ENCODE results near the gene MAPK14. TPM values are rescaled to one million over a fixed set of nuclear protein-coding genes. Genes with fewer than 3 reads are reported as not detected.

Gene MAPK14
- total and polyA plus RNA-seq, 2 donors (not counting 1 experiment from before 2014, with no cell fraction given) = 55.9 to 57.8 TPM

DNA sequence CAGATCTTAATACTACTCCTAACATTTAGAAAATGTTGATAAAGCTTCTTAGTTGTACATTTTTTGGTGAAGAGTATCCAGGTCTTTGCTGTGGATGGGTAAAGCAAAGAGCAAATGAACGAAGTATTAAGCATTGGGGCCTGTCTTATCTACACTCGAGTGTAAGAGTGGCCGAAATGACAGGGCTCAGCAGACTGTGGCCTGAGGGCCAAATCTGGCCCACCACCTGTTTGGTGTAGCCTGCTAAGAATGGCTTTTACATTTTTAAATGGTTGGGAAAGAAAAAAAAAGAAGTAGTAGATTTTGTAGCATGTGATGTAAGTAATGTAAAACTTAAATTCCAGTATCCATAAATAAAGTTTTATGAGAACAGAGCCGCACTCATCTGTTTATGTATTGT, 83.3 kb downstream of the MAPK14 start:
- Histone ChIP-seq H3K4me3 (replicated peaks in 1 of 4; ENCODE audit: control extremely low read depth in 1 of 4, insufficient read depth in 1 of 4, low read depth in 3 of 4, low read length in 4 of 4) (no peak overlapping the region), H3K9ac (ENCODE audit: insufficient read depth, low read length) (no peak overlapping the region), H2AFZ (ENCODE audit: low read length) (no peak overlapping the region), H3K9me3 (ENCODE audit: control insufficient read depth, insufficient read depth, low read depth, low read length) (no peaks in the 10 kb centered on the region), H3K27ac (ENCODE audit: insufficient read depth, low read length) (no peak overlapping the region), H3K4me1 (ENCODE audit: control insufficient read depth, extremely low read depth, insufficient read depth, low read length) (no peaks in the 10 kb centered on the region), H3K4me2 (ENCODE audit: extremely low read depth, insufficient read depth, low read length) (no peak overlapping the region), H3K36me3 (ENCODE audit: control insufficient read depth, insufficient read depth, low read length) (peaks cover 14% of the 10 kb centered on the region), H4K20me1 (ENCODE audit: control insufficient read depth, extremely low read depth, insufficient read depth, low read length) (no peaks in the 10 kb centered on the region), H3K79me2 (ENCODE audit: control insufficient read depth, insufficient read depth, low read length) (no peaks in the 10 kb centered on the region), H3K27me3 (ENCODE audit: control insufficient read depth, insufficient read depth, low read length) (no peaks in the 10 kb centered on the region)
- DNase-seq (ENCODE audit: low read depth in 2 of 2) = no peak
- no peak for TF ChIP-seq CTCF (conservative IDR thresholded peaks at IDR 0.05 in 1 of 2, IDR thresholded peaks at IDR 0.05 in 1 of 2; ENCODE audit: low read depth in 1 of 2, low read length in 2 of 2)

DNA sequence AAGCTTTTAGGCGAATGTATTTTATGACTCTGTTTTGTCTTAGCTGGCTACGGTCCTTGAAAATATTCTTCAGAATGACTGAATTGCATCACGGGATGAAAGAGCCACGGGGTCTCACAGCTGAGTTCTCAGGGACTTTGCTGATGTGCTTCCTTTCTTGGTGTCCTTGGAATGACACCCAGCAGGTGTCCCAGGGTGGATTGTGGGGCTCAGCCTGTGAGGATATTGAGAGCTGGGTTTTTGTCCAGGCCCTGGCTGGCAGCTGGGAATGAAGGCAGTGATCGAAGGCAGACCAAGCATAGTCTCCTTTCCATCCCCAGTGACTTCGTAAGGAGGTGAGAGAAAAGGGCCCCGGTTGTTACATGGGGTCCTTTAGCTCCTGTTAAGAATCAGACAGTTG, 83.9 kb downstream of the MAPK14 start:
- H3K27me3 ChIP-seq (ENCODE audit: control insufficient read depth, insufficient read depth, low read length) = no peaks in the 10 kb centered on the region
- TF ChIP-seq EZH2 (IDR thresholded peaks at IDR 0.05; ENCODE audit: low read length, missing control alignments) (no peak), CTCF (conservative IDR thresholded peaks at IDR 0.05 in 1 of 2, IDR thresholded peaks at IDR 0.05 in 1 of 2; ENCODE audit: low read depth in 1 of 2, low read length in 2 of 2) (no peak)
- H3K27ac ChIP-seq (ENCODE audit: insufficient read depth, low read length) = no peak overlapping the region
- H3K4me3 ChIP-seq (replicated peaks in 1 of 4; ENCODE audit: control extremely low read depth in 1 of 4, insufficient read depth in 1 of 4, low read depth in 3 of 4, low read length in 4 of 4) = no peak overlapping the region
- no peak overlapping the region for H3K9ac ChIP-seq (ENCODE audit: insufficient read depth, low read length)
- DNase-seq (ENCODE audit: low read depth in 2 of 2) = no peak
- no peaks in the 10 kb centered on the region for H4K20me1 ChIP-seq (ENCODE audit: control insufficient read depth, extremely low read depth, insufficient read depth, low read length)
- H3K36me3 ChIP-seq (ENCODE audit: control insufficient read depth, insufficient read depth, low read length) = peaks cover 14% of the 10 kb centered on the region
- no peaks in the 10 kb centered on the region for H3K79me2 ChIP-seq (ENCODE audit: control insufficient read depth, insufficient read depth, low read length)
- no peak overlapping the region for H2AFZ ChIP-seq (ENCODE audit: low read length)
- H3K4me1 ChIP-seq (ENCODE audit: control insufficient read depth, extremely low read depth, insufficient read depth, low read length) = no peaks in the 10 kb centered on the region
- no peak overlapping the region for H3K4me2 ChIP-seq (ENCODE audit: extremely low read depth, insufficient read depth, low read length)
- no peaks in the 10 kb centered on the region for H3K9me3 ChIP-seq (ENCODE audit: control insufficient read depth, insufficient read depth, low read depth, low read length)

GRCh38 chr6:36113049-36113448, 85.4 kb downstream of the MAPK14 start:
- Histone ChIP-seq H3K9ac (ENCODE audit: insufficient read depth, low read length) (no peak overlapping the region), H3K79me2 (ENCODE audit: control insufficient read depth, insufficient read depth, low read length) (no peaks in the 10 kb centered on the region), H3K4me2 (ENCODE audit: extremely low read depth, insufficient read depth, low read length) (no peak overlapping the region), H4K20me1 (ENCODE audit: control insufficient read depth, extremely low read depth, insufficient read depth, low read length) (no peaks in the 10 kb centered on the region), H3K9me3 (ENCODE audit: control insufficient read depth, insufficient read depth, low read depth, low read length) (no peaks in the 10 kb centered on the region), H2AFZ (ENCODE audit: low read length) (no peak overlapping the region), H3K4me3 (replicated peaks in 1 of 4; ENCODE audit: control extremely low read depth in 1 of 4, insufficient read depth in 1 of 4, low read depth in 3 of 4, low read length in 4 of 4) (no peak overlapping the region), H3K27ac (ENCODE audit: insufficient read depth, low read length) (no peak overlapping the region), H3K27me3 (ENCODE audit: control insufficient read depth, insufficient read depth, low read length) (no peaks in the 10 kb centered on the region), H3K36me3 (ENCODE audit: control insufficient read depth, insufficient read depth, low read length) (peaks cover 14% of the 10 kb centered on the region), H3K4me1 (ENCODE audit: control insufficient read depth, extremely low read depth, insufficient read depth, low read length) (no peaks in the 10 kb centered on the region)
- TF ChIP-seq EZH2 (IDR thresholded peaks at IDR 0.05; ENCODE audit: low read length, missing control alignments) (no peak), CTCF (conservative IDR thresholded peaks at IDR 0.05 in 1 of 2, IDR thresholded peaks at IDR 0.05 in 1 of 2; ENCODE audit: low read depth in 1 of 2, low read length in 2 of 2) (no peak)
- DNase-seq (ENCODE audit: low read depth in 2 of 2) = no peak

All from fibroblast of lung (primary cell).